Smooth muscle cell (in vitro differentiated cells): ENCODE data around the gene RIMBP2. TPM values are rescaled to one million over a fixed set of nuclear protein-coding genes. Genes with fewer than 3 reads are reported as not detected.

Experiments used
- DNase-seq: peaks from one replicate; lab custom pipeline; 2025; ENCODE audit not compliant: unreplicated experiment; lab: John Stamatoyannopoulos, UW
- H2AFZ ChIP-seq: fragments of 200-600 bp; sonication (generic); 2 replicates; pipeline ENCODE4 v1.6.0; 2016; ENCODE audit warnings: antibody characterized with exemption, low read depth, mild to moderate bottlenecking
- H3F3A ChIP-seq: fragments of 200-600 bp; sonication (generic); 2 replicates; pipeline ENCODE4 v1.6.0; 2017; ENCODE audit warnings: antibody characterized with exemption, low read depth
- H3K27ac ChIP-seq: fragments of 200-600 bp; sonication (generic); 2 replicates; pipeline ENCODE4 v1.5.1; 2016; ENCODE audit warnings: low read depth, mild to moderate bottlenecking
- H3K27me3 ChIP-seq: fragments of 200-600 bp; sonication (generic); 2 replicates; pipeline ENCODE4 v1.6.1; 2016; ENCODE audit warnings: low read depth, mild to moderate bottlenecking
- H3K36me3 ChIP-seq: fragments of 200-600 bp; sonication (generic); 2 replicates; pipeline ENCODE4 v1.5.1; 2016; ENCODE audit warnings: low read depth
- H3K4me1 ChIP-seq: fragments of 200-600 bp; sonication (generic); 2 replicates; pipeline ENCODE4 v1.5.1; 2016; ENCODE audit warnings: low read depth
- H3K4me2 ChIP-seq: fragments of 200-600 bp; sonication (generic); 2 replicates; pipeline ENCODE4 v1.6.0; 2016; ENCODE audit warnings: mild to moderate bottlenecking
- H3K4me3 ChIP-seq: fragments of 200-600 bp; sonication (generic); 2 replicates; pipeline ENCODE4 v1.5.1; 2016; ENCODE audit warnings: mild to moderate bottlenecking
- H3K79me2 ChIP-seq: fragments of 200-600 bp; sonication (generic); 2 replicates; pipeline ENCODE4 v1.6.0; 2016; ENCODE audit warnings: low read depth, mild to moderate bottlenecking
- H3K9ac ChIP-seq: fragments of 200-600 bp; sonication (generic); 2 replicates; pipeline ENCODE4 v1.6.0; 2016; ENCODE audit warnings: low read depth
- H3K9me3 ChIP-seq: fragments of 200-600 bp; sonication (generic); replicated peaks from 2 replicates; pipeline ENCODE4 v1.5.1; 2016; ENCODE audit warnings: low read depth
- H4K20me1 ChIP-seq: fragments of 200-600 bp; sonication (generic); 2 replicates; pipeline ENCODE4 v1.6.0; 2016; ENCODE audit warnings: low read depth
- CTCF ChIP-seq: fragments of 200-600 bp; sonication (generic); IDR thresholded peaks from 2 replicates; pipeline ENCODE4 v1.5.1; 2017; ENCODE audit warnings: borderline replicate concordance, mild to moderate bottlenecking, antibody characterized with exemption; ENCODE audit not compliant: insufficient read depth, poor library complexity, severe bottlenecking
- WGBS: methylation state at CpG from one replicate; pipeline ENCODE4 v1.1.7; 2016; ENCODE audit warnings: low lambda C conversion rate; 5-methylcytosine and 5-hydroxymethylcytosine counted together
- polyA plus RNA-seq: library from polyadenylated mRNA; unstranded; fragments of >200 nt; fragmentation: Nextera tagmentation; extraction: Ambion mirVana; gene quantifications from 2 replicates; pipeline ENCODE4 v1.2.1, GENCODE V29; 2016
- total RNA-seq: library from RNA; depleted of rRNA; stranded (reverse); fragments of >200 nt; gene quantifications from 2 replicates; pipeline ENCODE4 v1.2.3, GENCODE V29; 2014

Gene RIMBP2
- total RNA-seq (0.13 and 2.3 TPM in 2 replicates), polyA plus RNA-seq (0.14 TPM in 1 of 2 replicates, not detected in the other)

GRCh38 chr12:130715998-130716968 lies at the start of gene RIMBP2:
RIMBP2 (minus strand) TSS chr12:130716299; CDS start chr12:130479013, 237,286 bp downstream.
- H3K9ac ChIP-seq: no peak within 1 kb of the TSS
- no peaks in the 10 kb centered on the region for H4K20me1 ChIP-seq

DNA sequence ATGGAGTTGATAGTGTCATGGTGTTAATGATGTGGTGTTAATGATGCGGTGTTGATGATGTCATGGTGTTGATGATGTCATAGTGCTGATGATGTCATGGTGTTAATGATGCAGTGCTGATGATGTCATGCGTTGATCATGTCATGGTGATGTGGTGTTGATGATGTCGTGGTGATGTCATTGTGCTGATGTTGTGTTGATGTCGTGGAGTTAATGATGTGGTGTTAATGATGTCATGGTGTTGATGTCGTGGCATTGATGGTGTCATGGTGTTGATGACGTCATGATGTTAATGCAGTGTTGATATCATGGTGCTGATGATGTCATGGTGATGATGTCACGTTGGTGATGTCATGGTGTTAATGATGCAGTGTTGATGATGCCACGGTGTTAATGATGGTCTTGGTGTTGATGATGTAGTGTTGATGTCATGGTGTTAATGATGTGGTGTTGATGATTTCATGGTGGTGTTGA lies 49.1 kb upstream of the RIMBP2 start:
- Histone ChIP-seq H3K27ac (no peak overlapping the region), H3K79me2 (no peaks in the 10 kb centered on the region), H2AFZ (no peak overlapping the region), H3K4me1 (no peaks in the 10 kb centered on the region), H4K20me1 (no peaks in the 10 kb centered on the region), H3K9me3 (no peaks in the 10 kb centered on the region), H3K9ac (no peak overlapping the region), H3K4me2 (no peak overlapping the region), H3K36me3 (no peaks in the 10 kb centered on the region), H3K4me3 (no peak overlapping the region), H3K27me3 (peaks cover 7% of the 10 kb centered on the region), H3F3A (no peaks in the 10 kb centered on the region)
- TF ChIP-seq CTCF: no peak
- DNase-seq: no peak
- WGBS: 95% methylated on average over 8 of the region's 8 CpGs

More at GRCh38 chr12:130715998-130716968, at the start of gene RIMBP2:
- H3K27ac ChIP-seq: no peak within 1 kb of the TSS
- H2AFZ ChIP-seq: peak within 1 kb of the TSS; percentile 83
- under 1% methylated on average over 31 of the region's 35 CpGs for WGBS
- no peak for TF ChIP-seq CTCF
- H3K36me3 ChIP-seq: no peaks in the 10 kb centered on the region
- DNase-seq: no peak
- peaks cover 22% of the 10 kb centered on the region for H3K4me1 ChIP-seq
- peak within 1 kb of the TSS; percentile 94 for H3K4me2 ChIP-seq
- H3K9me3 ChIP-seq: no peaks in the 10 kb centered on the region
- no peaks in the 10 kb centered on the region for H3K79me2 ChIP-seq
- peak within 1 kb of the TSS; percentile 65 for H3K4me3 ChIP-seq
- no peaks in the 10 kb centered on the region for H3F3A ChIP-seq
- H3K27me3 ChIP-seq: peaks cover 59% of the 10 kb centered on the region

DNA sequence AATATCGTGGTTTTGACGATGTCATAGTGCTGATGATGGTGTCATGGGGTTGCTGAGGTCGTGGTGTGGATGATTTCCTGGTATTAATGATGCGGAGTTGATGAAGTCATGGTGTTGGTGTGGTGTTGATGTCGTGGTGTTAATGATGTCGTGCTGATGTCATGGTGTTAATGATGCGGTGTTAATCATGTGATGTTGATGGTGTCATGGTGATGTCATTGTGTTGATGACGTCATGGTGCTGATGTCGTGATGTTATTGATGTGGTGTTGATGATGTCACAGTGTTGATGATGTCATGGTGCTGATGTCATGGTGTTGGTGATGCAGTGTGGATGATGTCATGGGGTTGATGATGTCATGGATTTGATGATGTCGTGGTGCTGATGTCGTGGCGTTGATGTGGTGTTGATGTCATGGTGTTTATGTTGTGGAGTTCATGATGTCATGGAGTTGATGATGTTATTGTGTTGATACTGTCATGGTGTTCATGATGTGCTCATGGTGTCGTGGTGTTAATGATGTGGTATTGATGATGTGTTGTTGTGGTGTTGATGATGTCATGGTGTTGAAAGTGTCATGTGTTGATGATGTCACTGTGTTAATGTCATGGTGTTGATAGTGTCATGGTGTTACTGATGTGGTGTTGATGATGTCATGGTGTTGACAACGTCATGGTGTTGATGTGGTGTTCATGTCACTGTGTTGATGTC lies 48.5 kb upstream of the RIMBP2 start:
- no peaks in the 10 kb centered on the region for H3F3A ChIP-seq
- H3K79me2 ChIP-seq: no peaks in the 10 kb centered on the region
- no peak overlapping the region for H3K4me2 ChIP-seq
- DNase-seq: no peak
- peaks cover 5% of the 10 kb centered on the region for H3K27me3 ChIP-seq
- H3K27ac ChIP-seq: no peak overlapping the region
- H3K4me3 ChIP-seq: no peak overlapping the region
- no peak for TF ChIP-seq CTCF
- no peaks in the 10 kb centered on the region for H3K4me1 ChIP-seq
- WGBS: 96% methylated on average over 14 of the region's 14 CpGs
- no peak overlapping the region for H2AFZ ChIP-seq
- H3K9ac ChIP-seq: no peak overlapping the region
- H3K36me3 ChIP-seq: no peaks in the 10 kb centered on the region
- no peaks in the 10 kb centered on the region for H4K20me1 ChIP-seq
- no peaks in the 10 kb centered on the region for H3K9me3 ChIP-seq
